Measurements from ENCODE around the gene NRDE2.

DNA sequence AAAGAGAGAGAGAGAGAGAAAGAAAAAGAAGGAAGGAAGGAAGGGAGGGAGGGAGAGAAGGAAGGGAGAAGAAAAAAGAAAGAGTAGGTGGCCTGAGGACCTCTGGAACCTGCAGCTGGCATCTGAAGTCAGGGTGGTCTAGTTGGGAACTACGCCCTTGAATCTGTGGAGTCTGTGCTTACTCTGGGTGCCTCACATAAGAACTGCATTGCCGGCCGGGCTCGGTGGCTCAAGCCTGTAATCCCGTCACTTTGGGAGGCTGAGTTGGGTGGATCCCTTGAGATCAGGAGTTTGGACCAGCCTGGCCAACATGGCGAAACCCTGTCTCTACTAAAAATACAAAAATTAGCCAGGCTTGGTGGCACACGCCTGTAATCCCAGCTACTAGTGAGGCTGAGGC is 10.0 kb upstream of the NRDE2 start:
- TF ChIP-seq, protein P1, sequence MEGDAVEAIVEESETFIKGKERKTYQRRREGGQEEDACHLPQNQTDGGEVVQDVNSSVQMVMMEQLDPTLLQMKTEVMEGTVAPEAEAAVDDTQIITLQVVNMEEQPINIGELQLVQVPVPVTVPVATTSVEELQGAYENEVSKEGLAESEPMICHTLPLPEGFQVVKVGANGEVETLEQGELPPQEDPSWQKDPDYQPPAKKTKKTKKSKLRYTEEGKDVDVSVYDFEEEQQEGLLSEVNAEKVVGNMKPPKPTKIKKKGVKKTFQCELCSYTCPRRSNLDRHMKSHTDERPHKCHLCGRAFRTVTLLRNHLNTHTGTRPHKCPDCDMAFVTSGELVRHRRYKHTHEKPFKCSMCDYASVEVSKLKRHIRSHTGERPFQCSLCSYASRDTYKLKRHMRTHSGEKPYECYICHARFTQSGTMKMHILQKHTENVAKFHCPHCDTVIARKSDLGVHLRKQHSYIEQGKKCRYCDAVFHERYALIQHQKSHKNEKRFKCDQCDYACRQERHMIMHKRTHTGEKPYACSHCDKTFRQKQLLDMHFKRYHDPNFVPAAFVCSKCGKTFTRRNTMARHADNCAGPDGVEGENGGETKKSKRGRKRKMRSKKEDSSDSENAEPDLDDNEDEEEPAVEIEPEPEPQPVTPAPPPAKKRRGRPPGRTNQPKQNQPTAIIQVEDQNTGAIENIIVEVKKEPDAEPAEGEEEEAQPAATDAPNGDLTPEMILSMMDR (IDR thresholded peaks at IDR 0.05; ENCODE audit: poor library complexity, severe bottlenecking) = no peak
- TF ChIP-seq, protein P2, sequence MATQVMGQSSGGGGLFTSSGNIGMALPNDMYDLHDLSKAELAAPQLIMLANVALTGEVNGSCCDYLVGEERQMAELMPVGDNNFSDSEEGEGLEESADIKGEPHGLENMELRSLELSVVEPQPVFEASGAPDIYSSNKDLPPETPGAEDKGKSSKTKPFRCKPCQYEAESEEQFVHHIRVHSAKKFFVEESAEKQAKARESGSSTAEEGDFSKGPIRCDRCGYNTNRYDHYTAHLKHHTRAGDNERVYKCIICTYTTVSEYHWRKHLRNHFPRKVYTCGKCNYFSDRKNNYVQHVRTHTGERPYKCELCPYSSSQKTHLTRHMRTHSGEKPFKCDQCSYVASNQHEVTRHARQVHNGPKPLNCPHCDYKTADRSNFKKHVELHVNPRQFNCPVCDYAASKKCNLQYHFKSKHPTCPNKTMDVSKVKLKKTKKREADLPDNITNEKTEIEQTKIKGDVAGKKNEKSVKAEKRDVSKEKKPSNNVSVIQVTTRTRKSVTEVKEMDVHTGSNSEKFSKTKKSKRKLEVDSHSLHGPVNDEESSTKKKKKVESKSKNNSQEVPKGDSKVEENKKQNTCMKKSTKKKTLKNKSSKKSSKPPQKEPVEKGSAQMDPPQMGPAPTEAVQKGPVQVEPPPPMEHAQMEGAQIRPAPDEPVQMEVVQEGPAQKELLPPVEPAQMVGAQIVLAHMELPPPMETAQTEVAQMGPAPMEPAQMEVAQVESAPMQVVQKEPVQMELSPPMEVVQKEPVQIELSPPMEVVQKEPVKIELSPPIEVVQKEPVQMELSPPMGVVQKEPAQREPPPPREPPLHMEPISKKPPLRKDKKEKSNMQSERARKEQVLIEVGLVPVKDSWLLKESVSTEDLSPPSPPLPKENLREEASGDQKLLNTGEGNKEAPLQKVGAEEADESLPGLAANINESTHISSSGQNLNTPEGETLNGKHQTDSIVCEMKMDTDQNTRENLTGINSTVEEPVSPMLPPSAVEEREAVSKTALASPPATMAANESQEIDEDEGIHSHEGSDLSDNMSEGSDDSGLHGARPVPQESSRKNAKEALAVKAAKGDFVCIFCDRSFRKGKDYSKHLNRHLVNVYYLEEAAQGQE (IDR thresholded peaks at IDR 0.05; ENCODE audit: borderline replicate concordance) = no peak
- TF ChIP-seq POLR2AphosphoS5 (IDR thresholded peaks at IDR 0.05) (no peak), RAD21 (conservative IDR thresholded peaks at IDR 0.05) (no peak)

All from neural cell (in vitro differentiated cells).